Glutamatergic neuron (in vitro differentiated cells): ENCODE measurements around the gene PCID2. TPM values are rescaled to one million over a fixed set of nuclear protein-coding genes. Genes with fewer than 3 reads are reported as not detected.

ENCODE experiments used
- DNase-seq: peaks from one replicate; pipeline ENCODE4 v3.0.0; 2022
- H3K27ac Mint-ChIP-seq: one replicate; pipeline ENCODE4 v1.8.0; 2020; ENCODE audit warnings: mild to moderate bottlenecking, mixed read lengths, inconsistent platforms; ENCODE audit not compliant: unreplicated experiment
- H3K27me3 Mint-ChIP-seq: one replicate; pipeline ENCODE4 v1.8.0; 2020; ENCODE audit warnings: mild to moderate bottlenecking, moderate library complexity, mixed read lengths, inconsistent platforms; ENCODE audit not compliant: unreplicated experiment
- H3K36me3 Mint-ChIP-seq: one replicate; pipeline ENCODE4 v1.8.0; 2020; ENCODE audit warnings: mild to moderate bottlenecking, mixed read lengths, inconsistent platforms; ENCODE audit not compliant: unreplicated experiment
- H3K4me1 Mint-ChIP-seq: one replicate; pipeline ENCODE4 v1.8.0; 2020; ENCODE audit warnings: mild to moderate bottlenecking, low read depth, mixed read lengths, inconsistent platforms; ENCODE audit not compliant: unreplicated experiment
- H3K4me3 Mint-ChIP-seq: one replicate; pipeline ENCODE4 v1.8.0; 2020; ENCODE audit warnings: mild to moderate bottlenecking, mixed read lengths, inconsistent platforms; ENCODE audit not compliant: unreplicated experiment
- H3K9me3 Mint-ChIP-seq: one replicate; pipeline ENCODE4 v1.8.0; 2020; ENCODE audit warnings: mild to moderate bottlenecking, moderate library complexity, mixed read lengths, inconsistent platforms; ENCODE audit not compliant: unreplicated experiment
- CTCF ChIP-seq: fragments of 200-600 bp; sonication (generic); IDR thresholded peaks from one replicate; pipeline ENCODE4 v1.5.0; 2021; ENCODE audit not compliant: partially characterized antibody, unreplicated experiment
- total RNA-seq: library from RNA; stranded (reverse); fragmentation: NEBNext Ultra II Directional; extraction: Animal tissue kit (Norgen Biotek cat#: 25700); gene quantifications from one replicate; pipeline ENCODE4 v1.2.1, GENCODE V29; 2021; ENCODE audit not compliant: unreplicated experiment

The PCID2 gene
- total RNA-seq, 1 donor from 2014 or later: 48.4 TPM

DNA sequence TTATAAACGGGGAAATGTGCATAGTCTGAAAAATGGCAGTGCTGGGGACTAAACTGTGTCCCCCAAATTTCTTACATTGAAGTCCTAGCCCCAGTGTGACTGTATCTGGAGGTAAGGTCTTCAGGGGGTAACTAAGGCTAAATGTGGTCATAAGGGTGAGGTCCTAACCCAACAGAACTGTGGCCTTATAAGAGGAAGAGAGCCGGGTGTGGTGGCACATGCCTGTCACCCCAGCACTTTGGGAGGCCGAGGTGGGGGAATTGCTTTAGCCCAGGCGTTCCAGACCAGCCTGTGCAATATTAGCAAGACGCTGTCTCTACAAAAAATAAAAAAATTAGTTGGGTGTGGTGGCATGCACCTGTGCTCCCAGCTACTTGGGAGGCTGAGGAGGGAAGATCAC is 32.2 kb downstream of the PCID2 start:
- Mint-ChIP-seq H3K27ac (peak overlapping the region; percentile 2), H3K9me3 (no peaks in the 10 kb centered on the region), H3K4me3 (no peak overlapping the region), H3K4me1 (peaks cover 2% of the 10 kb centered on the region), H3K27me3 (peaks cover 3% of the 10 kb centered on the region), H3K36me3 (no peaks in the 10 kb centered on the region)
- DNase-seq: no peak
- TF ChIP-seq CTCF: no peak

DNA sequence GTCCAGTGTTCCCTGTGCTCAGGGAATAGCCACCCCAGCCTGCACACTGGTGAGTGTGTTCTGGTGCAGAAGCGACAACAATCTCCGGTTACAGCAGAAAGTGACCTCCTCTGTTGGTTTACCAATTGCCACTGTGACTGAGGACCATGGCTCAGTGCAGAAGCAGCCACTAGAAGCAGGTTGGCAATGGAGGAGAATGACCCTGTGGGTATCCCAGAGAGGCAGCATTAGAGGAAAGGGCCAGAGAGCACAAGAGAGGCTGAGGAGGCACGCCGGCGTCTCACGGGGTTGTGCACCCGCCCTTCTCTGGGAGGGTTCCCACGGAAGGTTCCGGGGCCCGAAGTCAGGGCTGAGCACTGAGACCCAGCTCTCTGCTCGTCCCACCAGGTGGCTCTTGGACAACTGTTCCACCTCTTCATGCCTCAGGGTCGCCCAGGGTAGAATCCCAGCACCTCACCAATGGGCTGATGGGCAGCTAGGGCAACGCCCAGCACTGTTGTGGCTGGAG is 36.0 kb downstream of the PCID2 start:
- Mint-ChIP-seq H3K4me1 (peaks cover 1% of the 10 kb centered on the region), H3K9me3 (no peaks in the 10 kb centered on the region), H3K4me3 (no peak overlapping the region), H3K27me3 (peaks cover 7% of the 10 kb centered on the region), H3K27ac (no peak overlapping the region), H3K36me3 (no peaks in the 10 kb centered on the region)
- TF ChIP-seq CTCF: no peak
- DNase-seq: no peak

DNA sequence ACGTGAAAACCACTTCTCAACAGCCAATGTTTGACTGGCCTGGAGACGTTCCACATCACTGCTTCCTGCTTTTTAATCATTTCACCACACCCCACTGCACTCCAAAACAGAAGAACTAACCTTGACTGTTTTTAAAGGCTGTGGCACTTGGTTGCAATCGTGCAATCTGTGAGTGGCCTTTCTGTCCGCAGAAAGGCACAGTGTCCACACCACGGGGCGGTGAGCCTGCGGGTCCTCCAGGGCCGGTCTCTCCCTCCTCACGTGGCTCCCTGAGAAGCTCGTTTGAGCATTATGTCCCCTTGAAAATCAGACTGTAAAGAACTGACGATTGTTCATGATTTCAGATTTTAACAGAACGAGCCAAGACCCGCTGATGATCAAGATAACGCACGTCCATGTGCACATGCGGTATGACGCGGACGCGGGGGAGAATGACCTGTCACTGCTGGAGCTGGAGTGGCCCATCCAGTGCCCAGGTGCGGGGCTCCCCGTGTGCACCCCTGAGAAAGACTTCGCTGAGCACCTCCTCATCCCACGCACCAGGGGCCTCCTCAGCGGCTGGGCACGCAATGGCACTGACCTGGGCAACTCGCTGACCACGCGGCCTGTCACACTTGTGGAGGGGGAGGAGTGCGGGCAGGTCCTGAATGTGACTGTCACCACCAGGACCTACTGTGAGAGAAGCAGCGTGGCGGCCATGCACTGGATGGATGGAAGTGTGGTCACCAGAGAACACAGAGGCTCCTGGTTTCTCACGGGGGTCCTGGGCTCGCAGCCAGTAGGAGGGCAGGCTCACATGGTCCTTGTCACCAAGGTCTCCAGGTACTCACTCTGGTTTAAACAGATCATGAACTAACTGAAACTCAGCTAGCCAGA is 37.0 kb downstream of the PCID2 start:
- no peak for TF ChIP-seq CTCF
- no peaks in the 10 kb centered on the region for H3K36me3 Mint-ChIP-seq
- H3K4me1 Mint-ChIP-seq: peaks cover 1% of the 10 kb centered on the region
- H3K4me3 Mint-ChIP-seq: no peak overlapping the region
- peaks cover 7% of the 10 kb centered on the region for H3K27me3 Mint-ChIP-seq
- no peaks in the 10 kb centered on the region for H3K9me3 Mint-ChIP-seq
- DNase-seq: no peak
- H3K27ac Mint-ChIP-seq: no peak overlapping the region

DNA sequence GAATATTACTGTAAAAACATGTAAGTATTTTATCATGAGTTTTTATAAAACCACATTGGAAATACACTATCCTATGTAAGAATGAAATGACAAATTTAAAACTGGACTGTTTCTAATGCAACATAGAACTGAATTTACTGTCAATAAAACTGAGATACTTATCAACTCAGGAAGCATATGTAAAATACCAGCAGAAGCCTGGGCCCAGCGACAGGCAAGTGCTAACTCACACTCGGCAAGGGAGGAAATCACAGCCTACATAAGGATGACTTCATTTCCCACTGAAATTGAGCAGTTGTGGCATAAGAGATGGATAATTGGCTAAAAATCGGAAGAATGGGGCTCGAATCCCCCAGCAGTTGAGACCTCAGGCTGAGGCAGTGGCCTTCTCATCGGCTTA is 38.0 kb downstream of the PCID2 start:
- Mint-ChIP-seq H3K9me3 (no peaks in the 10 kb centered on the region), H3K27ac (no peak overlapping the region), H3K36me3 (no peaks in the 10 kb centered on the region), H3K4me1 (peaks cover 1% of the 10 kb centered on the region), H3K27me3 (peaks cover 5% of the 10 kb centered on the region), H3K4me3 (no peak overlapping the region)
- no peak for DNase-seq
- TF ChIP-seq CTCF: no peak
